Gastrocnemius medialis (tissue), 4 donors: Measurements from ENCODE around the gene NRDE2. TPM values are rescaled to one million over a fixed set of nuclear protein-coding genes. Genes with fewer than 3 reads are reported as not detected.

Source experiments
- ATAC-seq, 2 donors: fragments of 150-250 bp; one replicate each; pipeline ENCODE4 v1.9.1; 2016
- DNase-seq, 2 donors: peaks; one replicate each; pipeline ENCODE4 v3.0.0-alpha.2; 2019
- H3K27ac ChIP-seq, 4 donors: fragments of 200-600 bp; sonication (generic); 1 replicate in 1 of 4; 2 replicates in 3 of 4; pipeline ENCODE4 v1.5.1; 2016 to 2018; ENCODE audit warnings: mild to moderate bottlenecking in 2 of 4, moderate library complexity in 1 of 4
- H3K27me3 ChIP-seq, 3 donors: fragments of 200-600 bp; sonication (generic) in 2 of 3; 1 replicate in 1 of 3; 2 replicates in 2 of 3; pipeline versions ENCODE4 v1.5.1 to v1.6.0; 2016 to 2019; ENCODE audit warnings: mild to moderate bottlenecking in 1 of 3, moderate library complexity in 1 of 3
- H3K36me3 ChIP-seq, 2 donors: fragments of 200-600 bp; sonication (generic) in 1 of 2; one replicate each; pipeline ENCODE4 v1.5.1; 2017 to 2018
- H3K4me1 ChIP-seq, 2 donors: fragments of 200-600 bp; sonication (generic) in 1 of 2; one replicate each; pipeline ENCODE4 v1.5.1; 2016 to 2017; ENCODE audit warnings: mild to moderate bottlenecking in 2 of 2
- H3K4me3 ChIP-seq, 4 donors: fragments of 200-600 bp; sonication (generic) in 3 of 4; 1 replicate in 1 of 4; 2 replicates in 3 of 4; pipeline ENCODE4 v1.5.1; 2016 to 2019; ENCODE audit warnings: mild to moderate bottlenecking in 2 of 4
- H3K9me3 ChIP-seq, 3 donors: fragments of 200-600 bp; sonication (generic) in 2 of 3; 1 replicate in 1 of 3; 2 replicates in 2 of 3; pipeline ENCODE4 v1.5.1; 2016 to 2019
- POLR2A ChIP-seq, 2 donors: fragments of 450-650 bp; IDR thresholded peaks; one replicate each; pipeline ENCODE4 v1.6.1; 2017; ENCODE audit warnings: antibody characterized with exemption in 2 of 2, mild to moderate bottlenecking in 2 of 2, moderate library complexity in 2 of 2
- in situ Hi-C, 4 donors: fragments of 200-750 bp; cut with MboI; loops; one replicate each; pipeline versions ENCODE4 v1.15.0 to v1.8.0; 2017; ENCODE audit warnings: low sequenced_read_pairs in 4 of 4
- intact Hi-C: fragments of 100-400 bp; cut with DNase I; formaldehyde crosslinking; loops from one replicate; pipeline ENCODE4 v1.15.1; 2023; ENCODE audit warnings: low total_unique reads
- total RNA-seq, 4 donors: library from RNA; depleted of rRNA; stranded (reverse); fragments of >200 nt; gene quantifications; one replicate each; pipeline versions ENCODE4 v1.1.0 to v1.2.3, GENCODE V29; 2016
- TF ChIP-seq, protein P1 (sequence below), 5 experiments: fragments of 450-650 bp in 3 of 5; fragments of 200-600 bp in 2 of 5; sonication (generic) in 2 of 5; IDR thresholded peaks in 4 of 5; conservative IDR thresholded peaks in 1 of 5; 1 replicate in 4 of 5; 2 replicates in 1 of 5; pipeline ENCODE4 v1.5.1; 2016 to 2019; ENCODE audit warnings: antibody characterized with exemption in 5 of 5, mild to moderate bottlenecking in 3 of 5, moderate library complexity in 3 of 5

The NRDE2 gene
- total RNA-seq, 4 donors from 2014 or later = 7.5 to 11.8 (median 10.2) TPM

DNA sequence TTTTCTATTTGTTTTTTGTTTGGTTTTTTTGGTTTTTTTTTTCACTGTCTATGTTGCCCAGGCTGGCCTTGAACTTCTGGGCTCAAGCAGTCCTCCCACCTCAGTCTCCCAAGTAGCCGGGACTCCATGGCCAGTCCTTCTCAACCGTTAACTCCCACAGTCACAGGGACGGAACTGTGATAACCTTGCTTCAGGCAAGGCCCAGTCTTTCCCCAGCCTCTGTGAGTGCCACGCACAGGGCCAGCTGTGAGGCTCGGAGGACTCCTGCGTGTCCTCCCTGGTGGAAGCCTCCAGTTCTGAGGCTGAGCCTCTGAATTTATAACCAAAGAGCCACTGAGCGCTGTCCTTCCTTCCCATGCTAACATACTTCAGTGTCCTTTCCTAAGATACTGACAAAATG, 51.6 kb downstream of the NRDE2 start:
- Histone ChIP-seq H3K27me3 (no peaks in the 10 kb centered on the region), H3K27ac (no peak overlapping the region), H3K4me1 (peaks cover 0 to 6% of the 10 kb centered on the region in 2 donors), H3K36me3 (peaks cover 0 to 37% of the 10 kb centered on the region in 2 donors), H3K4me3 (no peak overlapping the region), H3K9me3 (no peaks in the 10 kb centered on the region)
- in situ Hi-C loops (no loop called here), intact Hi-C loops (no loop called here)
- TF ChIP-seq POLR2A (IDR thresholded peaks at IDR 0.05) = no peak
- no peak for DNase-seq
- no peak for ATAC-seq

DNA sequence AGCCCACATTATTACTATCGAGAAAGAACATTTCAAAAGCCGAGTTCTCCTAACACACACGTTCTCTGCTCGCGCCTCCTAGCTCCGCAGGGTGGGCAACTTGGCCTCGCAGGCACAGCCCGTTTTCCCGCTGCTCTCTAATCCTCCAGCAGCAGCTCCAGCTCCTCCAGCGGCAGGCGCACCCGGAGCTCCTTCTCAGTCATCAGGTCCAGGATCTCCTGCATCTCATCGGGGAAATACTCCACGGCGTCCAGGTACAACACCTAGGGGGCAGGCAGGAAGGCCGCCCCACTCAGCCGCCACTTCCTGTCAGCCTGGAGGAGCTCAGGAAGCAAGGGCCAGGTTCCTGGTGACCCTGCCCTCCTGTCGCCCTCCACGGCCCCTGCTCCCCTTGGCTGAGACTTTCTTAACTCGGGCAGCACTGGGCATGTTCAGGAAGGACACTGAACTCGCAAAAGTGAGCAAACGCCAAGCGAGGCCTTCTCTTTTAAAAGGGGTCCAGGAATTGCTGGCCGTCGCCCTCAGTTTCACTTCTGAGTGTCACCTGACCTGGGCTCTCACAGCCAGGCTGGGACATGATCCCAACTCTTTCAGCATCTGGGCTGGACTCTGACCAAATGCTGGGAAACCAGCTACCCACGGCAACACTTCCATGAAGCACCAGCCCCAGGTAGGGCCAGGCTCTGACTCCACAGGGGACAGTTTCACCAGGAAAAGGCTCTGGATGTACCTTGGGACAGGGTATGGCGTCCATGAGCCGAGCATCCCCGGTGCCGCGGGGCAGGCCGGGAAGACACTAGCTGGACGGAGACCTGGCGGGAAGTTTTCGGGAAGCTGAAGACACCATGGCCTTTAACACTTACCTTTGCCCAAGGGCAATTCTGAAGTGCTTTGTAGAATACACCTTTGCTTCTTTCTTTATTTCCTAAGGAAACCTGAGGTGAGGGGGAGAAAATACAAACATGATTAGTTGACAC, 53.3 kb downstream of the NRDE2 start:
- Histone ChIP-seq H3K4me1 (peaks cover 0 to 9% of the 10 kb centered on the region in 2 donors), H3K36me3 (peaks cover 0 to 44% of the 10 kb centered on the region in 2 donors), H3K4me3 (no peak overlapping the region), H3K9me3 (no peaks in the 10 kb centered on the region), H3K27me3 (no peaks in the 10 kb centered on the region), H3K27ac (peak overlapping the region; percentile 35 to 58 (median 48))
- DNase-seq (peak in 1 of 2 donors; percentile 66), ATAC-seq (peak; percentile 37 to 59)
- TF ChIP-seq POLR2A (IDR thresholded peaks at IDR 0.05) = no peak
- TF ChIP-seq, protein P1, sequence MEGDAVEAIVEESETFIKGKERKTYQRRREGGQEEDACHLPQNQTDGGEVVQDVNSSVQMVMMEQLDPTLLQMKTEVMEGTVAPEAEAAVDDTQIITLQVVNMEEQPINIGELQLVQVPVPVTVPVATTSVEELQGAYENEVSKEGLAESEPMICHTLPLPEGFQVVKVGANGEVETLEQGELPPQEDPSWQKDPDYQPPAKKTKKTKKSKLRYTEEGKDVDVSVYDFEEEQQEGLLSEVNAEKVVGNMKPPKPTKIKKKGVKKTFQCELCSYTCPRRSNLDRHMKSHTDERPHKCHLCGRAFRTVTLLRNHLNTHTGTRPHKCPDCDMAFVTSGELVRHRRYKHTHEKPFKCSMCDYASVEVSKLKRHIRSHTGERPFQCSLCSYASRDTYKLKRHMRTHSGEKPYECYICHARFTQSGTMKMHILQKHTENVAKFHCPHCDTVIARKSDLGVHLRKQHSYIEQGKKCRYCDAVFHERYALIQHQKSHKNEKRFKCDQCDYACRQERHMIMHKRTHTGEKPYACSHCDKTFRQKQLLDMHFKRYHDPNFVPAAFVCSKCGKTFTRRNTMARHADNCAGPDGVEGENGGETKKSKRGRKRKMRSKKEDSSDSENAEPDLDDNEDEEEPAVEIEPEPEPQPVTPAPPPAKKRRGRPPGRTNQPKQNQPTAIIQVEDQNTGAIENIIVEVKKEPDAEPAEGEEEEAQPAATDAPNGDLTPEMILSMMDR (IDR thresholded peaks at IDR 0.05 in 4 of 5, conservative IDR thresholded peaks at IDR 0.05 in 1 of 5) = no peak
- intact Hi-C loops (no loop called here), in situ Hi-C loops (no loop called here)

DNA sequence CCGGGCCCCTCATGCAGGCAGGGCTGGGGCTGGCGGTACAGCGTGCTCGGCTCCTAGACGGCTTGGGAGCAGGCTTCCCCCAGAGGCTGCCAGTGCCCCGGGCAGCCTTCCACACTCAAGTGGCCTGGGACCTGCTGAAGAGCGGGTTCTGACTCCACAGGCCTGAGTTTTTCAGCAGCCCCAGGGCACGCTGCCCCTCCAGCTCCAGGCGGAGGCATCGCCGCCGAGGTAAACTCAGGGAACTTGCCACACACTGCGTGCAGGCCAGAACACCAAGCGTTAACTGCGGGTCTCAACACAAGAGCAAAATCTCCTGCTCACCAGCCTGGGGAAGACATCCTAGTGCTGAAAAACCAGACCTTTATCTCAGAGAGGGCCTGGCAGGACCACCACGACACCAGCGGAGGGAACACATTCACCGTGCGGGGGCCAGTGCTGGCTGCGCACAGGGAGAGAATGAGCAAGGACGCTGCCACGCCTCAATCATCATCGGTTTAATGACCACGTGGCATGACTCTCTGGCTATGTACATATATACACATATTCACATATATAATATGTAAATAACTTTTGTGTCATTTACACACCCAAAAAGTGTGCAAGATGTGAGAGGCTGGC, 54.1 kb downstream of the NRDE2 start:
- no peaks in the 10 kb centered on the region for H3K27me3 ChIP-seq
- TF ChIP-seq, protein P1 (IDR thresholded peaks at IDR 0.05 in 4 of 5, conservative IDR thresholded peaks at IDR 0.05 in 1 of 5) = no peak
- no peak for TF ChIP-seq POLR2A (IDR thresholded peaks at IDR 0.05)
- ATAC-seq (no peak), DNase-seq (no peak)
- H3K4me3 ChIP-seq = no peak overlapping the region
- H3K36me3 ChIP-seq = peaks cover 0 to 52% of the 10 kb centered on the region in 2 donors
- no peaks in the 10 kb centered on the region for H3K9me3 ChIP-seq
- peaks cover 0 to 9% of the 10 kb centered on the region in 2 donors for H3K4me1 ChIP-seq
- intact Hi-C loops = no loop called here
- in situ Hi-C loops = no loop called here
- H3K27ac ChIP-seq = no peak overlapping the region

GRCh38 chr14:90276646-90277367, 54.9 kb downstream of the NRDE2 start:
- Histone ChIP-seq H3K9me3 (no peaks in the 10 kb centered on the region), H3K4me3 (no peak overlapping the region), H3K36me3 (peaks cover 0 to 58% of the 10 kb centered on the region in 2 donors), H3K4me1 (peaks cover 0 to 9% of the 10 kb centered on the region in 2 donors), H3K27me3 (no peaks in the 10 kb centered on the region), H3K27ac (no peak overlapping the region)
- ATAC-seq = peak; percentile 7 to 20
- in situ Hi-C loops (no loop called here), intact Hi-C loops (no loop called here)
- no peak for DNase-seq
- TF ChIP-seq POLR2A (IDR thresholded peaks at IDR 0.05) = no peak
- TF ChIP-seq, protein P1 (IDR thresholded peaks at IDR 0.05 in 4 of 5, conservative IDR thresholded peaks at IDR 0.05 in 1 of 5) = no peak
